Kidney (tissue), 14 donors: ENCODE measurements around the gene KDR. TPM values are rescaled to one million over a fixed set of nuclear protein-coding genes. Genes with fewer than 3 reads are reported as not detected.
A peak's percentile ranks its signal among the peaks of the same experiment; 100 is the strongest.

Experiments
- DNase-seq, 5 donors: peaks; one replicate each; pipeline ENCODE4 v3.0.0-alpha.2; 2013 to 2020
- FAIRE-seq: peaks from 2 replicates; lab custom pipeline; 2012; peaks lifted over from hg19 to GRCh38; lab: Jason Lieb, UNC
- H3K27ac ChIP-seq, 2 donors: one replicate each; pipeline ENCODE4 v1.7.0; 2013; ENCODE audit warnings: low read depth in 2 of 2, low read length in 2 of 2, inconsistent platforms in 1 of 2
- H3K27me3 ChIP-seq: one replicate; pipeline ENCODE4 v1.7.1; 2013; ENCODE audit warnings: low read length, inconsistent platforms; ENCODE audit not compliant: control insufficient read depth, insufficient read depth
- H3K36me3 ChIP-seq, 3 donors: one replicate each; pipeline versions ENCODE4 v1.7.0 to v1.7.1; 2013; ENCODE audit warnings: low read length in 3 of 3, control low read depth in 1 of 3, inconsistent platforms in 1 of 3; ENCODE audit not compliant: insufficient read depth in 3 of 3, control insufficient read depth in 2 of 3
- H3K4me1 ChIP-seq, 3 donors: one replicate each; pipeline versions ENCODE4 v1.7.0 to v1.7.1; 2013; ENCODE audit warnings: low read length in 3 of 3, inconsistent platforms in 1 of 3, low read depth in 1 of 3; ENCODE audit not compliant: control insufficient read depth in 2 of 3, insufficient read depth in 2 of 3
- H3K4me3 ChIP-seq, 3 donors: one replicate each; pipeline versions ENCODE4 v1.7.0 to v1.8.1; 2013; ENCODE audit warnings: low read length in 3 of 3, control low read depth in 1 of 3, inconsistent platforms in 1 of 3
- H3K9ac ChIP-seq, 3 donors: one replicate each; pipeline versions ENCODE4 v1.7.0 to v1.7.1; 2013; ENCODE audit warnings: low read length in 3 of 3, control low read depth in 1 of 3, inconsistent platforms in 1 of 3
- H3K9me3 ChIP-seq, 3 donors: one replicate each; pipeline versions ENCODE4 v1.7.0 to v1.7.1; 2013; ENCODE audit warnings: low read length in 3 of 3, control low read depth in 1 of 3, inconsistent platforms in 1 of 3; ENCODE audit not compliant: control insufficient read depth in 2 of 3, insufficient read depth in 1 of 3
- CTCF ChIP-seq: IDR thresholded peaks from 3 replicates; pipeline ENCODE4 v1.5.1; 2012; ENCODE audit warnings: mild to moderate bottlenecking, moderate library complexity, borderline replicate concordance; ENCODE audit not compliant: insufficient read depth; ENCODE audit errors: extremely low read depth
- intact Hi-C: fragments of 100-400 bp; cut with DNase I; formaldehyde crosslinking; loops from one replicate; pipeline ENCODE4 v1.11.1; 2022
- polyA plus RNA-seq: library from polyadenylated mRNA; stranded (reverse); fragments of 350-450 nt; fragmentation: Illumina TruSeq; extraction: RNeasy Lipid Tissue Mini Kit (QIAGEN cat#74804); gene quantifications from one replicate; pipeline ENCODE4 v1.2.3, GENCODE V29; 2014; ENCODE audit warnings: low read depth, low replicate concordance; ENCODE audit not compliant: insufficient read depth
- total RNA-seq: library from RNA; stranded (reverse); fragmentation: NEBNext Ultra II Directional; extraction: Animal tissue kit (Norgen Biotek cat#: 25700); gene quantifications from one replicate; pipeline ENCODE4 v1.2.1, GENCODE V29; 2021
- donor health status: control.
- donor health status: control.
- donor health status: control.
- donor health status: control.
- donor health status: control.
- donor health status: DM: yes; HTN: yes; CAD: no.
- donor health status: Normal renal cell carcinoma (clear cell type).

The KDR gene
- total and polyA plus RNA-seq, 2 donors from 2014 or later = 20.4 to 28.8 TPM

GRCh38 chr4:55032179-55032578, 93.2 kb downstream of the KDR start:
- Histone ChIP-seq H3K36me3 (no peaks in the 10 kb centered on the region), H3K4me3 (no peak overlapping the region), H3K27me3 (no peaks in the 10 kb centered on the region), H3K9ac (no peak overlapping the region), H3K4me1 (no peaks in the 10 kb centered on the region), H3K27ac (no peak overlapping the region), H3K9me3 (no peaks in the 10 kb centered on the region)
- TF ChIP-seq CTCF = no peak
- intact Hi-C loops = no loop called here
- FAIRE-seq (no peak), DNase-seq (no peak)

- Histone ChIP-seq H3K9me3 (no peaks in the 10 kb centered on the region), H3K4me1 (no peaks in the 10 kb centered on the region), H3K36me3 (no peaks in the 10 kb centered on the region), H3K9ac (no peak overlapping the region), H3K4me3 (no peak overlapping the region), H3K27ac (no peak overlapping the region), H3K27me3 (no peaks in the 10 kb centered on the region)
- DNase-seq = no peak
- FAIRE-seq = no peak
- TF ChIP-seq CTCF = no peak
- intact Hi-C loops = no loop called here
These were observed 94.2 kb downstream of the KDR start for GRCh38 chr4:55031158-55031557.

- TF ChIP-seq CTCF = no peak
- no peak for FAIRE-seq
- Histone ChIP-seq H3K9me3 (no peaks in the 10 kb centered on the region), H3K9ac (no peak overlapping the region), H3K36me3 (no peaks in the 10 kb centered on the region), H3K4me1 (no peaks in the 10 kb centered on the region), H3K4me3 (no peak overlapping the region), H3K27ac (no peak overlapping the region), H3K27me3 (no peaks in the 10 kb centered on the region)
- DNase-seq = peak in 2 of 5 donors; percentile 45 to 53
- intact Hi-C loops = no loop called here
These were observed 94.8 kb downstream of the KDR start for GRCh38 chr4:55030589-55030988.
